Measurements from ENCODE around the gene MATCAP1. TPM values are rescaled to one million over a fixed set of nuclear protein-coding genes. Genes with fewer than 3 reads are reported as not detected.

MATCAP1 gene
- total and polyA plus RNA-seq, 11 donors: 4.1 to 21.6 (median 11.1) TPM

- Histone ChIP-seq H3K9me3 (no peaks in the 10 kb centered on the region), H3K4me3 (no peak overlapping the region), H3K36me3 (peaks cover 0 to 91% (median 67%) of the 10 kb centered on the region in 9 donors), H3K4me1 (peaks cover 0 to 9% (median 0%) of the 10 kb centered on the region in 12 donors), H3K27ac (no peak overlapping the region), H3K27me3 (no peaks in the 10 kb centered on the region)
- TF ChIP-seq POLR2A (IDR thresholded peaks at IDR 0.05): no peak
- TF ChIP-seq CTCF (IDR thresholded peaks at IDR 0.05): no peak
- intact Hi-C loops (cut with DNase I): no loop called here
- DNase-seq (no peak), ATAC-seq (no peak)
These were observed 55.3 kb downstream of the MATCAP1 start for GRCh38 chr16:67128417-67128816.

MicroRNA genes within 50 kb of the gene (microRNA counts, 767-probe panel; counts per million panel counts)
- 1,472 to 1,754 counts per million in 2 donors for microRNA hsa-miR-328

Small RNA genes within 50 kb of the gene (microRNA-seq; reads per million reads assigned to microRNA genes)
- gene MIR328: 154 to 533 (median 271) reads per million in 4 donors

Other genes with a start within 250 kb of the MATCAP1 start
- gene CIAO2B, start 249.6 kb downstream of the MATCAP1 start, total RNA-seq: 100 to 1,000 TPM; 103 to 188 (median 110) TPM
- 100 to 1,000 TPM; 265 to 669 TPM for gene CIAO2B, start 249.6 kb downstream of the MATCAP1 start, polyA plus RNA-seq
- 100 to 1,000 TPM in 4 of 9 donors, 10 to 100 TPM in 5; 56.0 to 157 (median 78.8) TPM for gene CES2, start 248.4 kb downstream of the MATCAP1 start, total RNA-seq
- 100 to 1,000 TPM in 1 of 2 donors, 10 to 100 TPM in 1; 40.9 to 125 TPM for gene CES2, start 248.4 kb downstream of the MATCAP1 start, polyA plus RNA-seq
- gene CES3, start 222.7 kb downstream of the MATCAP1 start, total RNA-seq: 1 to 10 TPM in 3 of 9 donors, under 1 TPM in 6; 0.51 to 1.7 (median 0.88) TPM
- 1 to 10 TPM in 1 of 2 donors, under 1 TPM in 1; 0.08 to 1.1 TPM for gene CES3, start 222.7 kb downstream of the MATCAP1 start, polyA plus RNA-seq
- gene CES4A, start 195.4 kb downstream of the MATCAP1 start, total RNA-seq: 10 to 100 TPM in 2 of 9 donors, 1 to 10 TPM in 7; 3.5 to 26.8 (median 7.1) TPM
- 10 to 100 TPM in 1 of 2 donors, 1 to 10 TPM in 1; 8.1 to 16.6 TPM for gene CES4A, start 195.4 kb downstream of the MATCAP1 start, polyA plus RNA-seq
- 10 to 100 TPM; 16.4 to 53.6 (median 28.1) TPM for gene CBFB, start 154.8 kb downstream of the MATCAP1 start, total RNA-seq
- gene CBFB, start 154.8 kb downstream of the MATCAP1 start, polyA plus RNA-seq: 10 to 100 TPM; 11.3 to 41.0 TPM
- 10 to 100 TPM in 5 of 9 donors, 1 to 10 TPM in 4; 8.4 to 17.8 (median 11.6) TPM for gene PHAF1, start 74.0 kb downstream of the MATCAP1 start, total RNA-seq
- 10 to 100 TPM in 1 of 2 donors, 1 to 10 TPM in 1; 5.6 to 11.6 TPM for gene PHAF1, start 74.0 kb downstream of the MATCAP1 start, polyA plus RNA-seq
- 10 to 100 TPM in 5 of 9 donors, 1 to 10 TPM in 4; 8.6 to 17.5 (median 11.9) TPM for gene B3GNT9, start 33.0 kb downstream of the MATCAP1 start, total RNA-seq
- 10 to 100 TPM in 1 of 2 donors, 1 to 10 TPM in 1; 6.4 to 16.9 TPM for gene B3GNT9, start 33.0 kb downstream of the MATCAP1 start, polyA plus RNA-seq
- 10 to 100 TPM in 4 of 9 donors, 1 to 10 TPM in 5; 4.7 to 14.3 (median 8.4) TPM for gene TRADD, start 24.1 kb downstream of the MATCAP1 start, total RNA-seq
- 10 to 100 TPM in 1 of 2 donors, 1 to 10 TPM in 1; 6.8 to 16.2 TPM for gene TRADD, start 24.1 kb downstream of the MATCAP1 start, polyA plus RNA-seq
- 10 to 100 TPM in 1 of 9 donors, 1 to 10 TPM in 8; 5.0 to 13.4 (median 7.2) TPM for gene FBXL8, start 24.0 kb downstream of the MATCAP1 start, total RNA-seq
- gene FBXL8, start 24.0 kb downstream of the MATCAP1 start, polyA plus RNA-seq: 1 to 10 TPM; 5.4 to 9.2 TPM
- 10 to 100 TPM; 11.6 to 62.4 (median 35.4) TPM for gene HSF4, start 19.2 kb downstream of the MATCAP1 start, total RNA-seq
- gene HSF4, start 19.2 kb downstream of the MATCAP1 start, polyA plus RNA-seq: 10 to 100 TPM in 1 of 2 donors, 1 to 10 TPM in 1; 5.9 to 62.5 TPM
- gene NOL3, start 13.4 kb downstream of the MATCAP1 start, total RNA-seq: 100 to 1,000 TPM in 1 of 9 donors, 10 to 100 TPM in 8; 64.9 to 119 (median 77.4) TPM
- gene NOL3, start 13.4 kb downstream of the MATCAP1 start, polyA plus RNA-seq: 100 to 1,000 TPM; 112 to 121 TPM
- 1 to 10 TPM; 1.9 to 9.1 (median 2.8) TPM for gene EXOC3L1, start 6.2 kb upstream of the MATCAP1 start, total RNA-seq
- 1 to 10 TPM; 3.4 to 7.0 TPM for gene EXOC3L1, start 6.2 kb upstream of the MATCAP1 start, polyA plus RNA-seq
- gene E2F4, start 8.2 kb upstream of the MATCAP1 start, total RNA-seq: 10 to 100 TPM; 25.2 to 71.3 (median 33.7) TPM
- gene E2F4, start 8.2 kb upstream of the MATCAP1 start, polyA plus RNA-seq: 10 to 100 TPM; 29.3 to 41.4 TPM
- gene ELMO3, start 15.2 kb upstream of the MATCAP1 start, total RNA-seq: 1 to 10 TPM in 1 of 9 donors, under 1 TPM in 8; 0.32 to 1.8 (median 0.65) TPM
- under 1 TPM; 0.68 to 0.91 TPM for gene ELMO3, start 15.2 kb upstream of the MATCAP1 start, polyA plus RNA-seq
- gene TMEM208, start 43.2 kb upstream of the MATCAP1 start, total RNA-seq: 10 to 100 TPM in 6 of 9 donors, 1 to 10 TPM in 3; 6.2 to 21.8 (median 11.9) TPM
- gene TMEM208, start 43.2 kb upstream of the MATCAP1 start, polyA plus RNA-seq: 10 to 100 TPM; 49.5 to 79.7 TPM
- 10 to 100 TPM in 8 of 9 donors, 1 to 10 TPM in 1; 9.6 to 30.3 (median 18.0) TPM for gene FHOD1, start 63.5 kb upstream of the MATCAP1 start, total RNA-seq
- 10 to 100 TPM; 13.1 to 26.6 TPM for gene FHOD1, start 63.5 kb upstream of the MATCAP1 start, polyA plus RNA-seq
- 1 to 10 TPM in 6 of 9 donors, under 1 TPM in 3; 0.16 to 2.0 (median 1.3) TPM for gene SLC9A5, start 65.0 kb upstream of the MATCAP1 start, total RNA-seq
- gene SLC9A5, start 65.0 kb upstream of the MATCAP1 start, polyA plus RNA-seq: 1 to 10 TPM in 1 of 2 donors, under 1 TPM in 1; 0.29 to 1.0 TPM
- 1 to 10 TPM in 4 of 9 donors, under 1 TPM in 5; 0.44 to 4.0 (median 0.94) TPM for gene PLEKHG4, start 95.6 kb upstream of the MATCAP1 start, total RNA-seq
- 1 to 10 TPM; 1.2 to 1.4 TPM for gene PLEKHG4, start 95.6 kb upstream of the MATCAP1 start, polyA plus RNA-seq
- under 1 TPM in 1 of 9 donors, not detected in 8; 0.29 TPM for gene KCTD19, start 142.8 kb upstream of the MATCAP1 start, total RNA-seq
- gene KCTD19, start 142.8 kb upstream of the MATCAP1 start, polyA plus RNA-seq: under 1 TPM in 1 of 2 donors, not detected in 1; 0.19 TPM
- under 1 TPM in 1 of 9 donors, not detected in 8; 0.27 TPM for gene LRRC36, start 142.9 kb upstream of the MATCAP1 start, total RNA-seq
- under 1 TPM; 0.15 to 0.42 TPM for gene LRRC36, start 142.9 kb upstream of the MATCAP1 start, polyA plus RNA-seq
- 10 to 100 TPM in 5 of 9 donors, 1 to 10 TPM in 4; 7.0 to 17.0 (median 10.2) TPM for gene TPPP3, start 209.5 kb upstream of the MATCAP1 start, total RNA-seq
- 10 to 100 TPM; 13.4 to 20.1 TPM for gene TPPP3, start 209.5 kb upstream of the MATCAP1 start, polyA plus RNA-seq
- gene ZDHHC1, start 232.5 kb upstream of the MATCAP1 start, total RNA-seq: 10 to 100 TPM in 1 of 9 donors, 1 to 10 TPM in 8; 3.5 to 11.6 (median 5.4) TPM
- gene ZDHHC1, start 232.5 kb upstream of the MATCAP1 start, polyA plus RNA-seq: 1 to 10 TPM; 2.7 to 5.1 TPM
- gene HSD11B2, start 247.2 kb upstream of the MATCAP1 start, total RNA-seq: under 1 TPM in 8 of 9 donors, not detected in 1; 0.32 to 1.00 (median 0.59) TPM
- gene HSD11B2, start 247.2 kb upstream of the MATCAP1 start, polyA plus RNA-seq: under 1 TPM; 0.15 to 0.26 TPM

All from heart left ventricle (tissue), 16 donors.